ENCODE measurements around the gene NKTR. TPM values are rescaled to one million over a fixed set of nuclear protein-coding genes. Genes with fewer than 3 reads are reported as not detected.

The NKTR gene
- total and polyA plus RNA-seq, 2 of the 13 experiments (the other 11 are each of a cell fraction or from before 2014, with no cell fraction given) = 41.3 to 59.6 TPM

DNA sequence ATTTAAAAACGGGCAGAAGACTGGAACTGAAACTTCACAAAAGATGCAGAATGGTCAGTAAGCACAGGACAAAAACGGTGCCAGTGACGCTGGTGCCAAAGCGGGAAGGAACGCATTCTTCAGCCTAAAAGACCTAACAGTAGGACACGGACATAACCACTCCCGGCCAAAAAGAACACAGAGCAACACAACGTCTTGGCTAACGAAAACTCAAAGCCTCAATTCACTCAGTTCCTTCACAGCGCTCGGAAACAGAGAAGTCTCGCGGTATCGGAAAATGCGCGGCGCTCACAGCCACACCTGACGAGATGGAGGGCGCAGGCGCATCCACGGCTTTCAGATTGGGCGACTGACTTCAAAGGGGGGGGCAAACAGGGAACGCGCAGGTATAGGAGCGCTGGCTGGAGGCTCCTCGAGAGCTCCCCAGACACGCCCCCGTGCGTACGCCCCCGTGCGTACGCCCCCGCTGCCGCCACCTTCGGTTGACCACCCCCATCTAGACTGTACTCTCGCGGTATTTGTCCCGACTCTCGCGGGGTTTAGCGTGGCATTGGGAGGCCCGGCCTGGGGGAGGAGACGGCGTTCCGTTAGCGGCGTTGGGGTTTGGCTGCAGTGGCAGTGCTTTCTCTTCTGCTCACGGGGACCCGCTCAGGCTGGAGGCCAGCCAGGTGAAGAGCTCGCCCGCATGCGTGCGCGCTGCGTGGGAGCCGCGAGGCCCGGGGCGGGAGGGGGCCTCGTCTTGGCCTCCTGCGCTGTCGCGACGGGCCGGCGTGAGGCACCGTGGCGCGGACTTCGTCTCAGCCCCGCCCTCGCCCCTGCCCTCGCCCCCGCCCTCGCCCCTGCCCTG, at the start of gene NKTR (continued):
- TF ChIP-seq ZSCAN30 (CRISPR knock-in tag; IDR thresholded peaks at IDR 0.05) (0 out of 2 replicates have a peak, but pooled peaks have one; percentile 55), TOE1 (CRISPR knock-in tag; IDR thresholded peaks at IDR 0.05) (peak; percentile 59; the same call in 1 of the 2 replicates), ZNF781 (CRISPR knock-in tag; IDR thresholded peaks at IDR 0.05; ENCODE audit: borderline replicate concordance, not compliant biosample characterization) (no peak), ZNF510 (CRISPR knock-in tag; IDR thresholded peaks at IDR 0.05; ENCODE audit: low read depth) (peak; percentile 71; the same call in 1 of the 2 replicates), ZNF431 (CRISPR knock-in tag; IDR thresholded peaks at IDR 0.05; ENCODE audit: borderline replicate concordance, low read depth) (peak; percentile 88; the same call in 1 of the 2 replicates), ZNF382 (CRISPR knock-in tag; IDR thresholded peaks at IDR 0.05; ENCODE audit: borderline replicate concordance) (no peak), RXRA (CRISPR knock-in tag; IDR thresholded peaks at IDR 0.05) (peak; percentile 61; the same call in 1 of the 2 replicates), NKX3-1 (CRISPR knock-in tag; IDR thresholded peaks at IDR 0.05) (0 out of 2 replicates have a peak, but pooled peaks have one; percentile 22), RXRB (CRISPR knock-in tag; IDR thresholded peaks at IDR 0.05; ENCODE audit: borderline replicate concordance) (peak; percentile 10), CHD2 (IDR thresholded peaks at IDR 0.05; ENCODE audit: low read depth, low read length) (peak; percentile 96), ZFP36L2 (CRISPR knock-in tag; IDR thresholded peaks at IDR 0.05) (no peak), ZNF549 (CRISPR knock-in tag; IDR thresholded peaks at IDR 0.05) (no peak), ZNF3 (CRISPR knock-in tag; IDR thresholded peaks at IDR 0.05) (no peak), TCF7 (IDR thresholded peaks at IDR 0.05; ENCODE audit: low read depth) (0 out of 2 replicates have a peak, but pooled peaks have one; percentile 25), MAFF (IDR thresholded peaks at IDR 0.05; ENCODE audit: low read depth, low read length) (no peak), ZNF629 (CRISPR knock-in tag; conservative IDR thresholded peaks at IDR 0.05) (no peak), NR2F6 (IDR thresholded peaks at IDR 0.05) (no peak), NR2F6 (CRISPR knock-in tag; IDR thresholded peaks at IDR 0.05) (peak; percentile 14; the same call in 1 of the 2 replicates), ZNF34 (CRISPR knock-in tag; IDR thresholded peaks at IDR 0.05; ENCODE audit: borderline replicate concordance) (no peak), ZNF792 (CRISPR knock-in tag; IDR thresholded peaks at IDR 0.05) (peak; percentile 57; the same call in 1 of the 2 replicates), PRMT3 (CRISPR knock-in tag; IDR thresholded peaks at IDR 0.05; ENCODE audit: borderline replicate concordance, low read depth) (peak; percentile 71; the same call in 1 of the 2 replicates), ZNF577 (CRISPR knock-in tag; IDR thresholded peaks at IDR 0.05; ENCODE audit: borderline replicate concordance, low read depth) (no peak), ZBTB7A (CRISPR knock-in tag; IDR thresholded peaks at IDR 0.05) (peak; percentile 76), KDM5A (IDR thresholded peaks at IDR 0.05; ENCODE audit: borderline replicate concordance, low read length) (peak; percentile 35)
- TF ChIP-seq, protein P1, sequence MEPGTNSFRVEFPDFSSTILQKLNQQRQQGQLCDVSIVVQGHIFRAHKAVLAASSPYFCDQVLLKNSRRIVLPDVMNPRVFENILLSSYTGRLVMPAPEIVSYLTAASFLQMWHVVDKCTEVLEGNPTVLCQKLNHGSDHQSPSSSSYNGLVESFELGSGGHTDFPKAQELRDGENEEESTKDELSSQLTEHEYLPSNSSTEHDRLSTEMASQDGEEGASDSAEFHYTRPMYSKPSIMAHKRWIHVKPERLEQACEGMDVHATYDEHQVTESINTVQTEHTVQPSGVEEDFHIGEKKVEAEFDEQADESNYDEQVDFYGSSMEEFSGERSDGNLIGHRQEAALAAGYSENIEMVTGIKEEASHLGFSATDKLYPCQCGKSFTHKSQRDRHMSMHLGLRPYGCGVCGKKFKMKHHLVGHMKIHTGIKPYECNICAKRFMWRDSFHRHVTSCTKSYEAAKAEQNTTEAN (CRISPR knock-in tag; conservative IDR thresholded peaks at IDR 0.05) = no peak
- TF ChIP-seq, protein P2, sequence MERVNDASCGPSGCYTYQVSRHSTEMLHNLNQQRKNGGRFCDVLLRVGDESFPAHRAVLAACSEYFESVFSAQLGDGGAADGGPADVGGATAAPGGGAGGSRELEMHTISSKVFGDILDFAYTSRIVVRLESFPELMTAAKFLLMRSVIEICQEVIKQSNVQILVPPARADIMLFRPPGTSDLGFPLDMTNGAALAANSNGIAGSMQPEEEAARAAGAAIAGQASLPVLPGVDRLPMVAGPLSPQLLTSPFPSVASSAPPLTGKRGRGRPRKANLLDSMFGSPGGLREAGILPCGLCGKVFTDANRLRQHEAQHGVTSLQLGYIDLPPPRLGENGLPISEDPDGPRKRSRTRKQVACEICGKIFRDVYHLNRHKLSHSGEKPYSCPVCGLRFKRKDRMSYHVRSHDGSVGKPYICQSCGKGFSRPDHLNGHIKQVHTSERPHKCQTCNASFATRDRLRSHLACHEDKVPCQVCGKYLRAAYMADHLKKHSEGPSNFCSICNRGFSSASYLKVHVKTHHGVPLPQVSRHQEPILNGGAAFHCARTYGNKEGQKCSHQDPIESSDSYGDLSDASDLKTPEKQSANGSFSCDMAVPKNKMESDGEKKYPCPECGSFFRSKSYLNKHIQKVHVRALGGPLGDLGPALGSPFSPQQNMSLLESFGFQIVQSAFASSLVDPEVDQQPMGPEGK (CRISPR knock-in tag; IDR thresholded peaks at IDR 0.05) = peak; percentile 99
- TF ChIP-seq, protein P3, sequence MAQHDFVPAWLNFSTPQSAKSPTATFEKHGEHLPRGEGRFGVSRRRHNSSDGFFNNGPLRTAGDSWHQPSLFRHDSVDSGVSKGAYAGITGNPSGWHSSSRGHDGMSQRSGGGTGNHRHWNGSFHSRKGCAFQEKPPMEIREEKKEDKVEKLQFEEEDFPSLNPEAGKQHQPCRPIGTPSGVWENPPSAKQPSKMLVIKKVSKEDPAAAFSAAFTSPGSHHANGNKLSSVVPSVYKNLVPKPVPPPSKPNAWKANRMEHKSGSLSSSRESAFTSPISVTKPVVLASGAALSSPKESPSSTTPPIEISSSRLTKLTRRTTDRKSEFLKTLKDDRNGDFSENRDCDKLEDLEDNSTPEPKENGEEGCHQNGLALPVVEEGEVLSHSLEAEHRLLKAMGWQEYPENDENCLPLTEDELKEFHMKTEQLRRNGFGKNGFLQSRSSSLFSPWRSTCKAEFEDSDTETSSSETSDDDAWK (CRISPR knock-in tag; IDR thresholded peaks at IDR 0.05) = no peak
